Loucy (cell line): ENCODE data around the gene CARS2.
"Not testable (repeated sequence)": the region's sequence is repeated elsewhere in the genome, so short reads cannot be mapped to it uniquely, and the experiment has no call there.

Experiments
- H2AFZ ChIP-seq: fragments of 200-600 bp; sonication (generic); 2 replicates; pipeline ENCODE4 v1.6.0; 2016; ENCODE audit warnings: antibody characterized with exemption, mild to moderate bottlenecking, low read length, moderate library complexity
- H3F3A ChIP-seq: fragments of 200-600 bp; 2 replicates; pipeline ENCODE4 v1.6.0; 2016; ENCODE audit warnings: antibody characterized with exemption, low read depth, mild to moderate bottlenecking
- H3K27me3 ChIP-seq: fragments of 200-600 bp; sonication (generic); 2 replicates; pipeline ENCODE4 v1.6.1; 2014; ENCODE audit warnings: low read length, mild to moderate bottlenecking; ENCODE audit not compliant: insufficient read depth, poor library complexity, severe bottlenecking
- H3K36me3 ChIP-seq: fragments of 200-600 bp; sonication (generic); 2 replicates; pipeline ENCODE4 v1.6.1; 2016; ENCODE audit warnings: low read length; ENCODE audit not compliant: insufficient read depth
- H3K4me1 ChIP-seq: fragments of 200-600 bp; sonication (generic); 2 replicates; pipeline ENCODE4 v1.5.1; 2014; ENCODE audit warnings: low read length, mild to moderate bottlenecking; ENCODE audit not compliant: insufficient read depth, poor library complexity, severe bottlenecking
- H3K4me2 ChIP-seq: fragments of 200-600 bp; sonication (generic); 2 replicates; pipeline ENCODE4 v1.6.0; 2014; ENCODE audit warnings: antibody characterized with exemption, low read length, low read depth, mild to moderate bottlenecking; ENCODE audit not compliant: poor library complexity, severe bottlenecking
- H3K4me3 ChIP-seq: fragments of 200-600 bp; sonication (generic); 2 replicates; pipeline ENCODE4 v1.5.1; 2014; ENCODE audit warnings: low read length, mild to moderate bottlenecking, mixed read lengths; ENCODE audit not compliant: poor library complexity, severe bottlenecking
- H3K79me2 ChIP-seq: fragments of 200-600 bp; sonication (generic); 2 replicates; pipeline ENCODE4 v1.6.1; 2014; ENCODE audit warnings: low read length; ENCODE audit not compliant: insufficient read depth
- H3K9ac ChIP-seq: fragments of 200-600 bp; sonication (generic); 2 replicates; pipeline ENCODE4 v1.6.0; 2014; ENCODE audit warnings: mild to moderate bottlenecking, low read depth, low read length, moderate library complexity; ENCODE audit not compliant: poor library complexity, severe bottlenecking
- H3K9me2 ChIP-seq: fragments of 200-600 bp; sonication (generic); replicated peaks from 2 replicates; pipeline ENCODE4 v1.6.1; 2016; ENCODE audit warnings: low read depth, low read length, mixed read lengths
- H3K9me3 ChIP-seq: fragments of 200-600 bp; sonication (generic); 2 replicates; pipeline ENCODE4 v1.6.1; 2014; ENCODE audit warnings: mild to moderate bottlenecking, antibody characterized with exemption, low read length, low read depth; ENCODE audit not compliant: insufficient read depth
- H4K20me1 ChIP-seq: fragments of 200-600 bp; sonication (generic); 2 replicates; pipeline ENCODE4 v1.6.0; 2014; ENCODE audit warnings: antibody characterized with exemption, low read length, mild to moderate bottlenecking; ENCODE audit not compliant: insufficient read depth, poor library complexity, severe bottlenecking
- EZH2phosphoT487 ChIP-seq: fragments of 200-600 bp; IDR thresholded peaks from 2 replicates; pipeline ENCODE4 v1.6.1; 2018; ENCODE audit warnings: antibody characterized with exemption, mild to moderate bottlenecking, moderate library complexity, borderline replicate concordance
- TF ChIP-seq, protein P1 (sequence below): fragments of 200-600 bp; sonication (generic); conservative IDR thresholded peaks from 2 replicates; pipeline ENCODE4 v1.5.1; 2014; ENCODE audit warnings: mild to moderate bottlenecking, antibody characterized with exemption, low read length

The CARS2 gene

DNA sequence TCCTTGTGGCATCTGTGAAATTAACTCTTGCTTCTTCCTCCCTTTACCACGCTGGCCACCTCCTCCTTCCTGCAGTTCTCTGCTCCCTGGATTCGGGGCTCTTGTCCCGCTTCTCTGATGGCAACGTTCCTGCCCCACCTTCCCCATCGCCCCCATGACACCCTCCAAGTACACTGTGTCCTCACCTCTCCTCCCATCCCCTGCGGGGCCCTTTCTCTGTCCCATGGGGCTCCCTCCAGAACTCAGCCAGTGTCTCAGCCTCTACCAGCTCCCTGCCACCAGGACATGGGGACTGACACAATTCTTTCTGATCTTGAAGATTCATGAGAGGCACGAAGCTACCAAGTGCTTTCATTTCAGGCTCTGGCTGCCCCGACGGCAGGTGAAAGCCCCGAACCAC is 9.1 kb downstream of the CARS2 start:
- TF ChIP-seq, protein P1, sequence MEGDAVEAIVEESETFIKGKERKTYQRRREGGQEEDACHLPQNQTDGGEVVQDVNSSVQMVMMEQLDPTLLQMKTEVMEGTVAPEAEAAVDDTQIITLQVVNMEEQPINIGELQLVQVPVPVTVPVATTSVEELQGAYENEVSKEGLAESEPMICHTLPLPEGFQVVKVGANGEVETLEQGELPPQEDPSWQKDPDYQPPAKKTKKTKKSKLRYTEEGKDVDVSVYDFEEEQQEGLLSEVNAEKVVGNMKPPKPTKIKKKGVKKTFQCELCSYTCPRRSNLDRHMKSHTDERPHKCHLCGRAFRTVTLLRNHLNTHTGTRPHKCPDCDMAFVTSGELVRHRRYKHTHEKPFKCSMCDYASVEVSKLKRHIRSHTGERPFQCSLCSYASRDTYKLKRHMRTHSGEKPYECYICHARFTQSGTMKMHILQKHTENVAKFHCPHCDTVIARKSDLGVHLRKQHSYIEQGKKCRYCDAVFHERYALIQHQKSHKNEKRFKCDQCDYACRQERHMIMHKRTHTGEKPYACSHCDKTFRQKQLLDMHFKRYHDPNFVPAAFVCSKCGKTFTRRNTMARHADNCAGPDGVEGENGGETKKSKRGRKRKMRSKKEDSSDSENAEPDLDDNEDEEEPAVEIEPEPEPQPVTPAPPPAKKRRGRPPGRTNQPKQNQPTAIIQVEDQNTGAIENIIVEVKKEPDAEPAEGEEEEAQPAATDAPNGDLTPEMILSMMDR: no peak
- TF ChIP-seq EZH2phosphoT487: no peak
- Histone ChIP-seq H3K4me1 (peaks cover 47% of the 10 kb centered on the region), H3K4me3 (no peak overlapping the region), H3K79me2 (peaks cover 40% of the 10 kb centered on the region; the same call in 1 of the 2 replicates), H3K9ac (peak overlapping the region; percentile 26), H3K36me3 (peaks cover 14% of the 10 kb centered on the region), H3F3A (no peaks in the 10 kb centered on the region), H3K9me2 (no peaks in the 10 kb centered on the region), H4K20me1 (peaks cover 16% of the 10 kb centered on the region), H3K27me3 (no peaks in the 10 kb centered on the region), H2AFZ (no peak overlapping the region), H3K9me3 (no peaks in the 10 kb centered on the region), H3K4me2 (peak overlapping the region; percentile 65)

DNA sequence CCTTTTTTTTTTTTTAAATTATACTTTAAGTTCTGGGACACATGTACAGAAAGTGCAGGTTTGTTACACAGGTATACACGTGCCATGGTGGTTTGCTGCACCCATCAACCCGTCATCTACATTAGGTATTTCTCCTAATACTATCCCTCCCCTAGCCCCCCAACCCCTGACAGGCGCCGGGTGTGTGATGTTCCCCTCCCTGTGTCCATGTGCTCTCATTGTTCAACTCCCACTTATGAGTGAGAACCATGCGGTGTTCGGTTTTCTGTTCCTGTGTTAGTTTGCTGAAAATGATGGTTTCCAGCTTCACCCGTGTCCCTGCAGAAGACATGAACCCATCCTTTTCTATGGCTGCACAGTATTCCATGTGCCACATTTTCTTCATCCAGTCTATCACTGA is 10.1 kb downstream of the CARS2 start:
- H2AFZ ChIP-seq, H3K36me3 ChIP-seq: not testable (repeated sequence)

DNA sequence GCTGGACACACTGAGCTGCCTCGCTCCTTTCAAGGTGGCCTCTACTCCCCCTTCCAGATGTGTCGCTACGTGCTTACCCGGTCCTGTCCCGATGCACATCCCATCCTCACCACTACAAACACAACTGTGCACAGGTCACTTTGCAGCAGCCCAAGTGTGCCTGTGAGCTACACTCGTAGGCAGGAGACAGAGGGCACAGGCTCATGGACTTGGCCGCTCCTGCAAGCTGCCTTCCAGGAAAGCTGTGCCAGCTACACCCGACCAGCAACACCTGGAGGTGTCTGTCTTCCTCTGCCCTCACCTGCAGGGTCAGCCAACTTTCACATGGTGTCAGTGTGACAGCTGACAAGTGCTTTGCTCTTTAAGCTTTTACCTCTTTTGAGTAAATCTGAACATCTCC is 15.4 kb downstream of the CARS2 start:
- H3K79me2 ChIP-seq: no peaks in the 10 kb centered on the region
- peaks cover 20% of the 10 kb centered on the region; the same call in 1 of the 2 replicates for H3K36me3 ChIP-seq
- H3K4me1 ChIP-seq: no peaks in the 10 kb centered on the region
- TF ChIP-seq, protein P1: no peak
- TF ChIP-seq EZH2phosphoT487: no peak
- no peak overlapping the region for H3K4me2 ChIP-seq
- H3K9me3 ChIP-seq: no peaks in the 10 kb centered on the region
- no peak overlapping the region for H3K9ac ChIP-seq
- H3K27me3 ChIP-seq: no peaks in the 10 kb centered on the region
- no peaks in the 10 kb centered on the region for H3K9me2 ChIP-seq
- H2AFZ ChIP-seq: no peak overlapping the region
- H3F3A ChIP-seq: no peaks in the 10 kb centered on the region
- no peak overlapping the region for H3K4me3 ChIP-seq
- no peaks in the 10 kb centered on the region for H4K20me1 ChIP-seq

More for the DNA sequence above, 10.1 kb downstream of the CARS2 start:
- not testable (repeated sequence) for H4K20me1 ChIP-seq, H3K9me2 ChIP-seq, H3K9ac ChIP-seq, H3K9me3 ChIP-seq, H3K4me3 ChIP-seq, H3F3A ChIP-seq, H3K27me3 ChIP-seq
- peak overlapping the region; percentile 65 for H3K4me2 ChIP-seq
- H3K79me2 ChIP-seq: peaks cover 32% of the 10 kb centered on the region; the same call in 1 of the 2 replicates
- peaks cover 37% of the 10 kb centered on the region for H3K4me1 ChIP-seq

DNA sequence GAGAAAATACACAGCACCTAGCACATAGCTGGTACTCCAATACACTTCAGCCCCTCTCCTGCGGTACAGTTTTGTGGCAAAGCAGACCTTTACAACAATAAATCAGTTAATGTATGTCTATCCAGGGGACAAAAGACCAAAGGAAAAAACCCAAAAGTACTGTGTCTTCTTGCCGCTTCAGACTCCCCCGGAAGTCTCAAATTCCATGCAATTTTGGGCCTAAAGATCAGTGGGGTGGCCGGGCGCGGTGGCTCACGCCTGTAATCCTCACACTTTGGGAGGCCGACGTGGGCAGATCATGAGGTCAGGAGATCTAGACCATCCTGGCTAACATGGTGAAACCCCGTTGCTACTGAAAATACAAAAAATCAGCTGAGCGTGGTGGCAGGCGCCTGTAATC is 16.2 kb downstream of the CARS2 start:
- no peaks in the 10 kb centered on the region for H3K9me3 ChIP-seq
- H3K4me3 ChIP-seq: no peak overlapping the region
- H4K20me1 ChIP-seq: no peaks in the 10 kb centered on the region
- no peak overlapping the region for H2AFZ ChIP-seq
- H3F3A ChIP-seq: no peaks in the 10 kb centered on the region
- H3K4me1 ChIP-seq: no peaks in the 10 kb centered on the region
- no peak overlapping the region for H3K9ac ChIP-seq
- H3K27me3 ChIP-seq: no peaks in the 10 kb centered on the region
- peaks cover 26% of the 10 kb centered on the region; the same call in 1 of the 2 replicates for H3K36me3 ChIP-seq
- H3K9me2 ChIP-seq: no peaks in the 10 kb centered on the region
- no peaks in the 10 kb centered on the region for H3K79me2 ChIP-seq
- no peak for TF ChIP-seq EZH2phosphoT487
- TF ChIP-seq, protein P1: no peak
- H3K4me2 ChIP-seq: no peak overlapping the region
